Mucosa of descending colon (tissue), 3 donors: Measurements from ENCODE around the gene LIMK2. TPM values are rescaled to one million over a fixed set of nuclear protein-coding genes. Genes with fewer than 3 reads are reported as not detected.
"Not testable (repeated sequence)": the region's sequence is repeated elsewhere in the genome, so short reads cannot be mapped to it uniquely, and the experiment has no call there.

ENCODE experiments used
- ATAC-seq: fragments of 200-7000 bp; cut with Tn5 transposase; one replicate; pipeline ENCODE4 v1.9.1; 2020; ENCODE audit warnings: mild to moderate bottlenecking, moderate library complexity
- DNase-seq, 3 donors: peaks; one replicate each; pipeline ENCODE4 v3.0.0-alpha.2; 2020
- H3K36me3 ChIP-seq: fragments of 200-600 bp; one replicate; pipeline ENCODE4 v1.8.0; 2021; ENCODE audit warnings: low read depth, mild to moderate bottlenecking
- H3K4me1 ChIP-seq: fragments of 200-600 bp; one replicate; pipeline ENCODE4 v1.8.0; 2021; ENCODE audit warnings: low read depth, mild to moderate bottlenecking
- H3K4me3 ChIP-seq: fragments of 200-600 bp; one replicate; pipeline ENCODE4 v1.8.0; 2021; ENCODE audit warnings: mild to moderate bottlenecking
- H3K9me3 ChIP-seq: fragments of 200-600 bp; one replicate; pipeline ENCODE4 v1.8.0; 2021; ENCODE audit warnings: mild to moderate bottlenecking
- CTCF ChIP-seq: fragments of 200-600 bp; IDR thresholded peaks from one replicate; pipeline ENCODE4 v1.8.0; 2022; ENCODE audit warnings: antibody characterized with exemption, mild to moderate bottlenecking
- intact Hi-C, 2 donors: fragments of 100-400 bp; cut with DNase I in 1 of 2; cut with micrococcal nuclease in 1 of 2; formaldehyde crosslinking; loops; one replicate each; pipeline versions ENCODE4 v1.11.0 to v1.11.1; 2022; cut with DNase I, micrococcal nuclease
- total RNA-seq, 3 donors: library from RNA; stranded (reverse); fragmentation: NEBNext Ultra II Directional in 2 of 3; extraction: Animal tissue kit (Norgen Biotek cat#: 25700) in 2 of 3; gene quantifications; one replicate each; pipeline versions ENCODE4 v1.2.1 to v1.2.4, GENCODE V29; 2021 to 2023
- donor health status: DM: no; HTN: no; CAD: no; lungs with moderate emphysema.
- donor health status: DM: no; HTN: no; CAD: no.
- donor health status: DM: no; HTN: yes; CAD: no.

The LIMK2 gene
- total RNA-seq, 3 donors from 2014 or later, result 76.7 to 137 (median 120) TPM

GRCh38 chr22:31187627-31188026 is 24.5 kb upstream of the LIMK2 start:
- no peaks in the 10 kb centered on the region for H3K4me1 ChIP-seq
- H3K9me3 ChIP-seq, result no peaks in the 10 kb centered on the region
- no peak overlapping the region for H3K4me3 ChIP-seq
- intact Hi-C loops, result no loop called here
- DNase-seq (no peak), ATAC-seq (no peak)
- no peaks in the 10 kb centered on the region for H3K36me3 ChIP-seq
- TF ChIP-seq CTCF, result no peak

- TF ChIP-seq CTCF, result no peak
- H3K4me1 ChIP-seq, result no peaks in the 10 kb centered on the region
- H3K9me3 ChIP-seq, result no peaks in the 10 kb centered on the region
- H3K4me3 ChIP-seq, result no peak overlapping the region
- ATAC-seq (no peak), DNase-seq (no peak)
- H3K36me3 ChIP-seq, result peaks cover 3% of the 10 kb centered on the region
- intact Hi-C loops, result no loop called here
Observed at GRCh38 chr22:31192513-31192912, 19.6 kb upstream of the LIMK2 start.

- TF ChIP-seq CTCF, result no peak
Observed at GRCh38 chr22:31193092-31193491, 19.0 kb upstream of the LIMK2 start.

GRCh38 chr22:31194681-31195080 is 17.4 kb upstream of the LIMK2 start:
- DNase-seq, ATAC-seq, H3K4me3 ChIP-seq, H3K4me1 ChIP-seq, H3K9me3 ChIP-seq, intact Hi-C loops, H3K36me3 ChIP-seq: not testable (repeated sequence)

More at GRCh38 chr22:31193092-31193491, 19.0 kb upstream of the LIMK2 start:
- Histone ChIP-seq H3K9me3 (no peaks in the 10 kb centered on the region), H3K4me3 (no peak overlapping the region), H3K4me1 (no peaks in the 10 kb centered on the region), H3K36me3 (peaks cover 3% of the 10 kb centered on the region)
- DNase-seq, result no peak
- intact Hi-C loops, result no loop called here
- ATAC-seq, result no peak

GRCh38 chr22:31199187-31199586 is 12.9 kb upstream of the LIMK2 start:
- H3K4me1 ChIP-seq, result peaks cover under 1% of the 10 kb centered on the region
- H3K9me3 ChIP-seq, result no peaks in the 10 kb centered on the region
- intact Hi-C loops, result no loop called here
- no peak overlapping the region for H3K4me3 ChIP-seq
- DNase-seq (no peak), ATAC-seq (no peak)
- no peak for TF ChIP-seq CTCF
- peaks cover 8% of the 10 kb centered on the region for H3K36me3 ChIP-seq

- intact Hi-C loops, H3K36me3 ChIP-seq, H3K4me3 ChIP-seq, DNase-seq, H3K9me3 ChIP-seq: not testable (repeated sequence)
- ATAC-seq, result peak; percentile 51
- peaks cover 17% of the 10 kb centered on the region for H3K4me1 ChIP-seq
Observed at GRCh38 chr22:31204352-31204984, 7.6 kb upstream of the LIMK2 start.

- peak; percentile 53 for ATAC-seq
- peaks cover 17% of the 10 kb centered on the region for H3K4me1 ChIP-seq
- DNase-seq, intact Hi-C loops, H3K36me3 ChIP-seq, H3K9me3 ChIP-seq, H3K4me3 ChIP-seq: not testable (repeated sequence)
Observed at GRCh38 chr22:31205059-31205458, 7.0 kb upstream of the LIMK2 start.

GRCh38 chr22:31206460-31206859 is 5.6 kb upstream of the LIMK2 start:
- DNase-seq, intact Hi-C loops, H3K4me3 ChIP-seq, H3K36me3 ChIP-seq, ATAC-seq, H3K9me3 ChIP-seq: not testable (repeated sequence)
- H3K4me1 ChIP-seq, result peaks cover 27% of the 10 kb centered on the region
